Muscle of leg (tissue), 11 donors: ENCODE results near the gene KCNQ2. TPM values are rescaled to one million over a fixed set of nuclear protein-coding genes. Genes with fewer than 3 reads are reported as not detected.

ENCODE experiments used
- DNase-seq: peaks from one replicate; pipeline ENCODE4 v3.0.0; 2013
- H3K27ac ChIP-seq: one replicate; pipeline ENCODE4 v1.5.1; 2013; ENCODE audit warnings: mild to moderate bottlenecking, low read length, control low read depth
- H3K27me3 ChIP-seq: one replicate; pipeline ENCODE4 v1.6.1; 2013; ENCODE audit warnings: low read length; ENCODE audit not compliant: control insufficient read depth, insufficient read depth
- H3K36me3 ChIP-seq: one replicate; pipeline ENCODE4 v1.6.1; 2013; ENCODE audit warnings: low read length; ENCODE audit not compliant: control insufficient read depth, insufficient read depth
- H3K4me1 ChIP-seq: one replicate; pipeline ENCODE4 v1.6.1; 2013; ENCODE audit warnings: low read length; ENCODE audit not compliant: control insufficient read depth, insufficient read depth
- H3K4me3 ChIP-seq: one replicate; pipeline ENCODE4 v1.5.1; 2013; ENCODE audit warnings: low read length, control low read depth
- H3K9me3 ChIP-seq: replicated peaks from 2 replicates; pipeline ENCODE4 v1.6.1; 2013; ENCODE audit warnings: low read depth, low read length; ENCODE audit not compliant: control insufficient read depth
- WGBS: methylation state at CpG from one replicate; pipeline ENCODE4 v1.1.5; 2013; ENCODE audit warnings: missing lambda C conversion rate; ENCODE audit not compliant: insufficient coverage; 5-methylcytosine and 5-hydroxymethylcytosine counted together
- polyA plus RNA-seq, 8 donors: library from polyadenylated mRNA; unstranded; fragments of 120-200 nt; gene quantifications; one replicate each; pipeline versions ENCODE4 v1.2.1 to v1.2.3, GENCODE V29; 2013; ENCODE audit warnings: inconsistent platforms in 1 of 8, low replicate concordance in 1 of 8; ENCODE audit not compliant: insufficient read length in 8 of 8, insufficient read depth in 1 of 8
- total RNA-seq: library from RNA; stranded (reverse); fragments of 120-200 nt; gene quantifications from one replicate; pipeline ENCODE4 v1.2.4, GENCODE V29; 2013

KCNQ2 gene
- total and polyA plus RNA-seq, 9 donors: 2.9 to 11.5 (median 6.7) TPM

DNA sequence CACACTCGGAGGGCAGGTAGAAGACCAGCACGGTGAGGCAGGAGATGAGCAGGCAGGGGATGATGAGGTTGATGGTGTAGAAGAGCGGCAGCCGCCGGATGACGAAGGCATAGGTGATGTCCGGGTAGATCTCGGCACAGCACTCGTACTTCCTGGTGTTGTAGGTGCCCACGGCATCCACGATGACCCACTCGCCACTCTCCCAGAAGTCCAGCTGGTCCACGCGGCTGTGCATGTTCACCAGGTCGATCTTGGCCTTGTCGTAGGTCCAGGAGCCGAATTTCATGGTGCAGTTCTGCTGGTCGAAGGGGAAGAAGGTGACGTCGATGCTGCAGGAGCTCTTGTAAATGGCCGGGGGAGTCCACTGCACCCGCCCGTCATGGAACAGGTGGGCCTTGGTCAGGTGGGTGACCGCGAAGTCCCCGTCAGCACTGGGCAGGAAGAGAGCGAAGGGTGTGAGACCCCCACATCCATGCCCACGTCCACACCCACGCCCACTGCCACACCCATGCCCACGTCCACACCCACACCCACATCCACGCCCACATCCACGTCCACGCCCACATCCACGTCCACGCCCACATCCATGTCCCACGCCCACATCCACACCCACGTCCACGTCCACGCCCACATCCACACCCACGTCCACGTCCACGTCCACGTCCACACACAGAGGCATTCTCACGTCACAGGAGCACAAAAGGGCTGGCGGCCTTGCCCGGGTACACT lies 121.7 kb downstream of the KCNQ2 start:
- Histone ChIP-seq H3K4me1 (peaks cover 31% of the 10 kb centered on the region), H3K9me3 (no peaks in the 10 kb centered on the region), H3K4me3 (no peak overlapping the region), H3K36me3 (no peaks in the 10 kb centered on the region), H3K27ac (no peak overlapping the region), H3K27me3 (peaks cover 12% of the 10 kb centered on the region)
- WGBS: 91% methylated on average over 37 of the region's 46 CpGs
- DNase-seq: no peak

Other genes with a start within 250 kb of the KCNQ2 start
- 0.13 TPM for gene BIRC7, start 236.8 kb downstream of the KCNQ2 start, total RNA-seq
- under 1 TPM in 4 of 8 donors, not detected in 4; 0.19 to 0.61 (median 0.23) TPM for gene BIRC7, start 236.8 kb downstream of the KCNQ2 start, polyA plus RNA-seq
- gene NKAIN4, start 218.2 kb downstream of the KCNQ2 start, total RNA-seq: 28.5 TPM
- 10 to 100 TPM; 28.9 to 58.0 (median 38.9) TPM for gene NKAIN4, start 218.2 kb downstream of the KCNQ2 start, polyA plus RNA-seq
- 62.6 TPM for gene ARFGAP1, start 199.8 kb downstream of the KCNQ2 start, total RNA-seq
- gene ARFGAP1, start 199.8 kb downstream of the KCNQ2 start, polyA plus RNA-seq: 100 to 1,000 TPM in 1 of 8 donors, 10 to 100 TPM in 7; 74.8 to 103 (median 87.0) TPM
- 4.6 TPM for gene COL20A1, start 179.5 kb downstream of the KCNQ2 start, total RNA-seq
- gene COL20A1, start 179.5 kb downstream of the KCNQ2 start, polyA plus RNA-seq: 10 to 100 TPM in 3 of 8 donors, 1 to 10 TPM in 5; 6.7 to 15.2 (median 9.6) TPM
- gene CHRNA4, start 111.3 kb downstream of the KCNQ2 start, total RNA-seq: 0.71 TPM
- 1 to 10 TPM in 2 of 8 donors, under 1 TPM in 6; 0.44 to 2.3 (median 0.78) TPM for gene CHRNA4, start 111.3 kb downstream of the KCNQ2 start, polyA plus RNA-seq
- gene EEF1A2, start 26.4 kb upstream of the KCNQ2 start, total RNA-seq: 330 TPM
- 100 to 1,000 TPM; 377 to 890 (median 715) TPM for gene EEF1A2, start 26.4 kb upstream of the KCNQ2 start, polyA plus RNA-seq
- 47.3 TPM for gene PPDPF, start 48.1 kb upstream of the KCNQ2 start, total RNA-seq
- 100 to 1,000 TPM; 172 to 370 (median 233) TPM for gene PPDPF, start 48.1 kb upstream of the KCNQ2 start, polyA plus RNA-seq
- gene PTK6, start 64.7 kb upstream of the KCNQ2 start, total RNA-seq: not detected
- under 1 TPM; 0.08 to 0.61 (median 0.34) TPM for gene PTK6, start 64.7 kb upstream of the KCNQ2 start, polyA plus RNA-seq
- gene SRMS, start 75.1 kb upstream of the KCNQ2 start, total RNA-seq: not detected
- not detected for gene SRMS, start 75.1 kb upstream of the KCNQ2 start, polyA plus RNA-seq
- gene FNDC11, start 81.5 kb upstream of the KCNQ2 start, total RNA-seq: 0.09 TPM
- gene FNDC11, start 81.5 kb upstream of the KCNQ2 start, polyA plus RNA-seq: under 1 TPM; 0.07 to 0.31 (median 0.14) TPM
- 5.8 TPM for gene HELZ2, start 101.6 kb upstream of the KCNQ2 start, total RNA-seq
- 10 to 100 TPM in 1 of 8 donors, 1 to 10 TPM in 7; 5.8 to 12.4 (median 7.6) TPM for gene HELZ2, start 101.6 kb upstream of the KCNQ2 start, polyA plus RNA-seq
- gene GMEB2, start 154.4 kb upstream of the KCNQ2 start, total RNA-seq: 5.9 TPM
- 1 to 10 TPM; 7.1 to 9.5 (median 8.1) TPM for gene GMEB2, start 154.4 kb upstream of the KCNQ2 start, polyA plus RNA-seq
- gene STMN3, start 180.8 kb upstream of the KCNQ2 start, total RNA-seq: 18.3 TPM
- 10 to 100 TPM; 12.3 to 31.9 (median 19.4) TPM for gene STMN3, start 180.8 kb upstream of the KCNQ2 start, polyA plus RNA-seq
- gene RTEL1, start 185.7 kb upstream of the KCNQ2 start, total RNA-seq: 8.4 TPM
- 10 to 100 TPM in 5 of 8 donors, 1 to 10 TPM in 3; 8.7 to 13.3 (median 11.1) TPM for gene RTEL1, start 185.7 kb upstream of the KCNQ2 start, polyA plus RNA-seq
- 1.6 TPM for gene TNFRSF6B, start 224.0 kb upstream of the KCNQ2 start, total RNA-seq
- 1 to 10 TPM in 7 of 8 donors, under 1 TPM in 1; 0.55 to 2.4 (median 1.3) TPM for gene TNFRSF6B, start 224.0 kb upstream of the KCNQ2 start, polyA plus RNA-seq
- 32.8 TPM for gene ARFRP1, start 235.3 kb upstream of the KCNQ2 start, total RNA-seq
- gene ARFRP1, start 235.3 kb upstream of the KCNQ2 start, polyA plus RNA-seq: 10 to 100 TPM; 26.2 to 33.0 (median 31.0) TPM
- gene ZGPAT, start 235.4 kb upstream of the KCNQ2 start, total RNA-seq: 13.1 TPM
- gene ZGPAT, start 235.4 kb upstream of the KCNQ2 start, polyA plus RNA-seq: 10 to 100 TPM; 13.0 to 18.2 (median 16.4) TPM